Keratinocyte (primary cell): ENCODE measurements around the gene CREBL2.
"Not testable (repeated sequence)": the region's sequence is repeated elsewhere in the genome, so short reads cannot be mapped to it uniquely, and the experiment has no call there.

Experiments used
- EZH2 ChIP-seq: IDR thresholded peaks from one replicate; pipeline ENCODE4 v1.6.1; 2012; ENCODE audit warnings: inconsistent platforms, mild to moderate bottlenecking, low read length, moderate library complexity
- TF ChIP-seq, protein P1 (sequence below), 3 experiments: IDR thresholded peaks in 1 of 3; conservative IDR thresholded peaks in 1 of 3; optimal IDR thresholded peaks in 1 of 3; 2 replicates in 2 of 3; 3 replicates in 1 of 3; pipeline versions ENCODE3 to v1.5.1; 2011; ENCODE audit warnings: low read length in 3 of 3, mild to moderate bottlenecking in 3 of 3, moderate library complexity in 2 of 3, control low read depth in 1 of 3, inconsistent platforms in 1 of 3; ENCODE audit not compliant: insufficient read depth in 2 of 3; ENCODE audit errors: extremely low read depth in 1 of 3

DNA sequence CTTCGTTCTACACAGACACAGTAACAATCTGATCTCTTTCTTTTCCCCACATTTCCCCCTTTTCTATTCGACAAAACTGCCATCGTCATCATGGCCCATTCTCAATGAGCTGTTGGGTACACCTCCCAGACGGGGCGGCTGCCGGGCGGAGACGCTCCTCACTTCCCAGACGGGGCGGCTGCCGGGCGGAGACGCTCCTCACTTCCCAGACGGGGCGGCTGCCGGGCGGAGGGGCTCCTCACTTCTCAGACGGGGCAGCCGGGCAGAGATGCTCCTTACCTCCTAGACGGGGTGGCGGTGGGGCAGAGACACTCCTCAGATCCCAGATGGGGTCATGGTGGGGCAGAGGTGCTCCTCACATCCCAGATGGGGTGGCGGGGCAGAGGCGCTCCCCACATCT is 6.4 kb downstream of the CREBL2 start:
- TF ChIP-seq, protein P1, sequence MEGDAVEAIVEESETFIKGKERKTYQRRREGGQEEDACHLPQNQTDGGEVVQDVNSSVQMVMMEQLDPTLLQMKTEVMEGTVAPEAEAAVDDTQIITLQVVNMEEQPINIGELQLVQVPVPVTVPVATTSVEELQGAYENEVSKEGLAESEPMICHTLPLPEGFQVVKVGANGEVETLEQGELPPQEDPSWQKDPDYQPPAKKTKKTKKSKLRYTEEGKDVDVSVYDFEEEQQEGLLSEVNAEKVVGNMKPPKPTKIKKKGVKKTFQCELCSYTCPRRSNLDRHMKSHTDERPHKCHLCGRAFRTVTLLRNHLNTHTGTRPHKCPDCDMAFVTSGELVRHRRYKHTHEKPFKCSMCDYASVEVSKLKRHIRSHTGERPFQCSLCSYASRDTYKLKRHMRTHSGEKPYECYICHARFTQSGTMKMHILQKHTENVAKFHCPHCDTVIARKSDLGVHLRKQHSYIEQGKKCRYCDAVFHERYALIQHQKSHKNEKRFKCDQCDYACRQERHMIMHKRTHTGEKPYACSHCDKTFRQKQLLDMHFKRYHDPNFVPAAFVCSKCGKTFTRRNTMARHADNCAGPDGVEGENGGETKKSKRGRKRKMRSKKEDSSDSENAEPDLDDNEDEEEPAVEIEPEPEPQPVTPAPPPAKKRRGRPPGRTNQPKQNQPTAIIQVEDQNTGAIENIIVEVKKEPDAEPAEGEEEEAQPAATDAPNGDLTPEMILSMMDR (optimal IDR thresholded peaks at IDR 0.05 in 1 of 3, IDR thresholded peaks at IDR 0.05 in 1 of 3, conservative IDR thresholded peaks at IDR 0.05 in 1 of 3; ENCODE audit: extremely low read depth in 1 of 3, insufficient read depth in 2 of 3, low read length in 3 of 3) = not testable (repeated sequence)
- not testable (repeated sequence) for TF ChIP-seq EZH2
